Measurements from ENCODE around the gene SBNO2.

- TF ChIP-seq EZH2phosphoT487 (IDR thresholded peaks at IDR 0.05; ENCODE audit: unreplicated experiment) (no peak), CTCF (conservative IDR thresholded peaks at IDR 0.05; ENCODE audit: low read depth in 2 of 2) (no peak), JUNB (IDR thresholded peaks at IDR 0.05; ENCODE audit: unreplicated experiment) (no peak), POLR2AphosphoS5 (IDR thresholded peaks at IDR 0.05; ENCODE audit: low read depth) (no peak), REST (IDR thresholded peaks at IDR 0.05; ENCODE audit: unreplicated experiment) (no peak), ZNF114 (CRISPR knock-in tag; IDR thresholded peaks at IDR 0.05) (no peak), EZH2 (IDR thresholded peaks at IDR 0.05; ENCODE audit: low read depth, unreplicated experiment) (no peak), CREB1 (CRISPR knock-in tag; IDR thresholded peaks at IDR 0.05; ENCODE audit: low read depth) (no peak), ETS1 (IDR thresholded peaks at IDR 0.05) (no peak), ZNF462 (CRISPR knock-in tag; IDR thresholded peaks at IDR 0.05) (no peak)
Observed at GRCh38 chr19:1134431-1134830, 39.6 kb downstream of the SBNO2 start.

Data from GM23338 (cell line).